ENCODE measurements around the gene MET.

MET gene

GRCh38 chr7:116806046-116806944, 134.3 kb downstream of the MET start:
- no peak for TF ChIP-seq ZNF837 (tag by site-specific recombination; IDR thresholded peaks at IDR 0.05)
- TF ChIP-seq MZF1 (tag by site-specific recombination; IDR thresholded peaks at IDR 0.05; ENCODE audit: borderline replicate concordance): no peak
- TF ChIP-seq TRIM28 (IDR thresholded peaks at IDR 0.05; ENCODE audit: borderline replicate concordance, low read length): no peak
- TF ChIP-seq GFI1B (tag by site-specific recombination; IDR thresholded peaks at IDR 0.05): 0 out of 2 replicates have a peak, but pooled peaks have one; percentile 40
- Histone ChIP-seq H3K4me1 (ENCODE audit: control insufficient read depth, insufficient read depth, low read length) (peaks cover 33% of the 10 kb centered on the region), H3K27ac (ENCODE audit: extremely low read depth, low read depth, low read length) (no peak overlapping the region), H3K4me3 (ENCODE audit: low read depth, low read length) (no peak overlapping the region), H3K9me3 (ENCODE audit: control insufficient read depth, insufficient read depth, low read depth, low read length) (no peaks in the 10 kb centered on the region), H3K36me3 (ENCODE audit: control insufficient read depth in 2 of 2, insufficient read depth in 1 of 2, low read length in 2 of 2) (no peaks in the 10 kb centered on the region)
- ChIA-PET CTCF (interaction anchor here (0.7 to 6.6 kb wide), 6 partner anchors 75 to 632 kb away, joined by 3 to 55 read pairs (median 4); no protein-coding TSS in a partner anchor), POLR2A (no interaction called here)

- Histone ChIP-seq H3K4me3 (ENCODE audit: low read depth, low read length) (no peak overlapping the region), H3K9me3 (ENCODE audit: control insufficient read depth, insufficient read depth, low read depth, low read length) (no peaks in the 10 kb centered on the region), H3K27ac (ENCODE audit: extremely low read depth, low read depth, low read length) (no peak overlapping the region), H3K4me1 (ENCODE audit: control insufficient read depth, insufficient read depth, low read length) (peaks cover 33% of the 10 kb centered on the region), H3K36me3 (ENCODE audit: control insufficient read depth in 2 of 2, insufficient read depth in 1 of 2, low read length in 2 of 2) (no peaks in the 10 kb centered on the region)
- ChIA-PET CTCF (interaction anchor here (2.0 to 6.6 kb wide), 2 partner anchors 216 to 633 kb away, joined by 4 to 55 read pairs; no protein-coding TSS in a partner anchor), POLR2A (no interaction called here)
- TF ChIP-seq ZNF366 (tag by site-specific recombination; conservative IDR thresholded peaks at IDR 0.05) (peak; percentile 69), PRDM1 (tag by site-specific recombination; IDR thresholded peaks at IDR 0.05) (0 out of 2 replicates have a peak, but pooled peaks have one; percentile 7), SCRT2 (tag by site-specific recombination; IDR thresholded peaks at IDR 0.05) (peak; percentile 83), ZSCAN23 (tag by site-specific recombination; IDR thresholded peaks at IDR 0.05) (no peak), ZNF148 (tag by site-specific recombination; IDR thresholded peaks at IDR 0.05; ENCODE audit: borderline replicate concordance) (no peak), HOXA7 (CRISPR knock-in tag; IDR thresholded peaks at IDR 0.05; ENCODE audit: borderline replicate concordance) (no peak), ZNF394 (tag by site-specific recombination; IDR thresholded peaks at IDR 0.05; ENCODE audit: borderline replicate concordance) (no peak), TCF7L2 (IDR thresholded peaks at IDR 0.05; ENCODE audit: borderline replicate concordance, low read depth, low read length) (no peak), ZNF146 (tag by site-specific recombination; IDR thresholded peaks at IDR 0.05) (no peak), ZBTB48 (tag by site-specific recombination; IDR thresholded peaks at IDR 0.05) (peak; percentile 36; the same call in 1 of the 2 replicates), PRDM2 (tag by site-specific recombination; IDR thresholded peaks at IDR 0.05; ENCODE audit: borderline replicate concordance) (no peak)
Measured at GRCh38 chr7:116807011-116807560, 135.1 kb downstream of the MET start.

Measured in HEK293 (cell line).